C4-2B (cell line): ENCODE data around the gene USP44.
A peak's percentile ranks its signal among the peaks of the same experiment; 100 is the strongest.

Experiments
- H3K27ac ChIP-seq: fragments of 450-650 bp; 2 replicates; pipeline ENCODE4 v1.5.1; 2017
- CTCF ChIP-seq: fragments of 450-650 bp; conservative IDR thresholded peaks from 2 replicates; pipeline ENCODE4 v1.5.1; 2017; ENCODE audit warnings: mild to moderate bottlenecking
- ZFX ChIP-seq: fragments of 450-650 bp; IDR thresholded peaks from 2 replicates; pipeline ENCODE4 v1.6.1; 2017

Gene USP44

GRCh38 chr12:95509300-95509699, 42.0 kb downstream of the USP44 start:
- TF ChIP-seq ZFX (no peak), CTCF (no peak)
- H3K27ac ChIP-seq = no peak overlapping the region

- H3K27ac ChIP-seq = no peak overlapping the region
- TF ChIP-seq ZFX = no peak
- no peak for TF ChIP-seq CTCF
Measured at GRCh38 chr12:95506707-95507523, 44.4 kb downstream of the USP44 start.

- no peak overlapping the region for H3K27ac ChIP-seq
- TF ChIP-seq ZFX (no peak), CTCF (no peak)
Measured at GRCh38 chr12:95505039-95505438, 46.2 kb downstream of the USP44 start.

- no peak overlapping the region for H3K27ac ChIP-seq
- TF ChIP-seq ZFX (no peak), CTCF (no peak)
Measured at GRCh38 chr12:95504140-95504539, 47.1 kb downstream of the USP44 start.

- TF ChIP-seq CTCF = no peak
- no peak for TF ChIP-seq ZFX
Measured at GRCh38 chr12:95499772-95500171, 51.5 kb downstream of the USP44 start.

GRCh38 chr12:95498968-95499367, 52.3 kb downstream of the USP44 start:
- no peak for TF ChIP-seq ZFX
- TF ChIP-seq CTCF = no peak
- no peak overlapping the region for H3K27ac ChIP-seq

More at GRCh38 chr12:95499772-95500171, 51.5 kb downstream of the USP44 start:
- no peak overlapping the region for H3K27ac ChIP-seq

GRCh38 chr12:95497031-95497430, 54.2 kb downstream of the USP44 start:
- H3K27ac ChIP-seq = peak overlapping the region; percentile 53
- TF ChIP-seq ZFX = no peak
- TF ChIP-seq CTCF = no peak
